Left colon (tissue), 2 donors: ENCODE results near the gene SYTL5. TPM values are rescaled to one million over a fixed set of nuclear protein-coding genes. Genes with fewer than 3 reads are reported as not detected.

ENCODE experiments used
- ATAC-seq: fragments of 200-7000 bp; cut with Tn5 transposase; one replicate; pipeline ENCODE4 v1.9.1; 2020; ENCODE audit warnings: mild to moderate bottlenecking, moderate library complexity
- DNase-seq, 2 donors: peaks; one replicate each; pipeline ENCODE4 v3.0.0-alpha.2; 2020
- intact Hi-C, 2 donors: fragments of 100-400 bp; cut with DNase I in 1 of 2; cut with micrococcal nuclease in 1 of 2; formaldehyde crosslinking; loops; one replicate each; pipeline versions ENCODE4 v1.11.2 to v1.14.0; 2022; cut with DNase I, micrococcal nuclease
- total RNA-seq, 2 donors: library from RNA; stranded (reverse); fragmentation: NEBNext Ultra II Directional; extraction: Animal tissue kit (Norgen Biotek cat#: 25700); gene quantifications; one replicate each; pipeline ENCODE4 v1.2.1, GENCODE V29; 2021
- donor health status: DM: no; HTN: no; CAD: no.
- donor health status: DM: yes; HTN: yes; CAD: no.

Gene SYTL5
- total RNA-seq, 2 donors from 2014 or later: 10.0 to 15.6 TPM

GRCh38 chrX:38112566-38112965 is 106.2 kb downstream of the SYTL5 start:
- DNase-seq (no peak), ATAC-seq (no peak)
- intact Hi-C loops: no loop called here

GRCh38 chrX:38116706-38117105 is 110.4 kb downstream of the SYTL5 start:
- intact Hi-C loops: no loop called here
- DNase-seq (no peak), ATAC-seq (no peak)

GRCh38 chrX:38117485-38117884 is 111.1 kb downstream of the SYTL5 start:
- intact Hi-C loops: no loop called here
- no peak for ATAC-seq
- no peak for DNase-seq

- DNase-seq (no peak), ATAC-seq (no peak)
- intact Hi-C loops: no loop called here
These were observed 117.6 kb downstream of the SYTL5 start for GRCh38 chrX:38124000-38124399.

- intact Hi-C loops: no loop called here
- DNase-seq (no peak), ATAC-seq (no peak)
These were observed 119.8 kb downstream of the SYTL5 start for GRCh38 chrX:38126179-38126578.

GRCh38 chrX:38127961-38128360 is 121.6 kb downstream of the SYTL5 start:
- DNase-seq: no peak
- intact Hi-C loops: no loop called here
- no peak for ATAC-seq

- DNase-seq (no peak), ATAC-seq (no peak)
- intact Hi-C loops: no loop called here
These were observed 123.0 kb downstream of the SYTL5 start for GRCh38 chrX:38129366-38129765.

GRCh38 chrX:38138157-38138891 is 132.0 kb downstream of the SYTL5 start:
- no peak for DNase-seq
- intact Hi-C loops: no loop called here
- ATAC-seq: no peak

GRCh38 chrX:38138900-38139299 is 132.5 kb downstream of the SYTL5 start:
- ATAC-seq (no peak), DNase-seq (no peak)
- intact Hi-C loops: no loop called here

- intact Hi-C loops: no loop called here
- ATAC-seq: no peak
- no peak for DNase-seq
These were observed 136.3 kb downstream of the SYTL5 start for GRCh38 chrX:38142610-38143009.

GRCh38 chrX:38149016-38149415 is 142.7 kb downstream of the SYTL5 start:
- DNase-seq: no peak
- ATAC-seq: no peak
- intact Hi-C loops: no loop called here

- no peak for ATAC-seq
- no peak for DNase-seq
- intact Hi-C loops: loop anchor here in 1 of 2 donors (10.0 kb wide), 1 partner anchor 226 kb away; no protein-coding TSS in a partner anchor
These were observed 144.6 kb downstream of the SYTL5 start for GRCh38 chrX:38150993-38151392.

GRCh38 chrX:38151441-38151840 is 145.1 kb downstream of the SYTL5 start:
- ATAC-seq (no peak), DNase-seq (no peak)
- intact Hi-C loops: loop anchor here in 1 of 2 donors (10.0 kb wide), 1 partner anchor 227 kb away; no protein-coding TSS in a partner anchor

GRCh38 chrX:38154340-38154739 is 148.0 kb downstream of the SYTL5 start:
- peak; percentile 62 for ATAC-seq
- DNase-seq: peak in 1 of 2 donors; percentile 9
- intact Hi-C loops: loop anchor here in 1 of 2 donors (10.0 kb wide), 1 partner anchor 230 kb away; no protein-coding TSS in a partner anchor

- intact Hi-C loops: loop anchor here in 1 of 2 donors (10.0 kb wide), 1 partner anchor 230 kb away; no protein-coding TSS in a partner anchor
- DNase-seq (no peak), ATAC-seq (no peak)
These were observed 148.5 kb downstream of the SYTL5 start for GRCh38 chrX:38154818-38155217.

GRCh38 chrX:38156838-38157237 is 150.5 kb downstream of the SYTL5 start:
- DNase-seq (peak; percentile 44 to 57), ATAC-seq (peak; percentile 83)
- intact Hi-C loops: loop anchor here in 1 of 2 donors (10.0 kb wide), 1 partner anchor 232 kb away; no protein-coding TSS in a partner anchor

- no peak for ATAC-seq
- DNase-seq: no peak
- intact Hi-C loops: no loop called here
These were observed 156.8 kb downstream of the SYTL5 start for GRCh38 chrX:38163193-38163592.

GRCh38 chrX:38165023-38165422 is 158.7 kb downstream of the SYTL5 start:
- intact Hi-C loops: no loop called here
- peak; percentile 56 for ATAC-seq
- no peak for DNase-seq

GRCh38 chrX:38166478-38167083 is 160.2 kb downstream of the SYTL5 start:
- no peak for ATAC-seq
- peak in 1 of 2 donors; percentile 14 for DNase-seq
- intact Hi-C loops: no loop called here

- no peak for ATAC-seq
- DNase-seq: no peak
- intact Hi-C loops: loop anchor here in 1 of 2 donors (10.0 kb wide), 1 partner anchor 416 kb away; no protein-coding TSS in a partner anchor
These were observed 164.2 kb downstream of the SYTL5 start for GRCh38 chrX:38170556-38170955.
